ENCODE measurements around the gene PDZRN4.

GRCh38 chr12:41497409-41497808 lies 309.3 kb downstream of the PDZRN4 start:
- TF ChIP-seq EZH2phosphoT487 (IDR thresholded peaks at IDR 0.05; ENCODE audit: borderline replicate concordance): no peak
- TF ChIP-seq, protein P1, sequence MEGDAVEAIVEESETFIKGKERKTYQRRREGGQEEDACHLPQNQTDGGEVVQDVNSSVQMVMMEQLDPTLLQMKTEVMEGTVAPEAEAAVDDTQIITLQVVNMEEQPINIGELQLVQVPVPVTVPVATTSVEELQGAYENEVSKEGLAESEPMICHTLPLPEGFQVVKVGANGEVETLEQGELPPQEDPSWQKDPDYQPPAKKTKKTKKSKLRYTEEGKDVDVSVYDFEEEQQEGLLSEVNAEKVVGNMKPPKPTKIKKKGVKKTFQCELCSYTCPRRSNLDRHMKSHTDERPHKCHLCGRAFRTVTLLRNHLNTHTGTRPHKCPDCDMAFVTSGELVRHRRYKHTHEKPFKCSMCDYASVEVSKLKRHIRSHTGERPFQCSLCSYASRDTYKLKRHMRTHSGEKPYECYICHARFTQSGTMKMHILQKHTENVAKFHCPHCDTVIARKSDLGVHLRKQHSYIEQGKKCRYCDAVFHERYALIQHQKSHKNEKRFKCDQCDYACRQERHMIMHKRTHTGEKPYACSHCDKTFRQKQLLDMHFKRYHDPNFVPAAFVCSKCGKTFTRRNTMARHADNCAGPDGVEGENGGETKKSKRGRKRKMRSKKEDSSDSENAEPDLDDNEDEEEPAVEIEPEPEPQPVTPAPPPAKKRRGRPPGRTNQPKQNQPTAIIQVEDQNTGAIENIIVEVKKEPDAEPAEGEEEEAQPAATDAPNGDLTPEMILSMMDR (conservative IDR thresholded peaks at IDR 0.05; ENCODE audit: low read length): no peak
